GM19043 (cell line): Measurements from ENCODE around the gene CDC14A.

ENCODE experiments used
- ATAC-seq: cut with Tn5 transposase; IDR thresholded peaks from one replicate; pipeline ENCODE4 v1.9.1; 2021; ENCODE audit warnings: low read depth; ENCODE audit not compliant: unreplicated experiment

Gene CDC14A

GRCh38 chr1:100479620-100480338, 127.5 kb downstream of the CDC14A start:
- ATAC-seq, result no peak

GRCh38 chr1:100481303-100481702, 129.0 kb downstream of the CDC14A start:
- no peak for ATAC-seq

DNA sequence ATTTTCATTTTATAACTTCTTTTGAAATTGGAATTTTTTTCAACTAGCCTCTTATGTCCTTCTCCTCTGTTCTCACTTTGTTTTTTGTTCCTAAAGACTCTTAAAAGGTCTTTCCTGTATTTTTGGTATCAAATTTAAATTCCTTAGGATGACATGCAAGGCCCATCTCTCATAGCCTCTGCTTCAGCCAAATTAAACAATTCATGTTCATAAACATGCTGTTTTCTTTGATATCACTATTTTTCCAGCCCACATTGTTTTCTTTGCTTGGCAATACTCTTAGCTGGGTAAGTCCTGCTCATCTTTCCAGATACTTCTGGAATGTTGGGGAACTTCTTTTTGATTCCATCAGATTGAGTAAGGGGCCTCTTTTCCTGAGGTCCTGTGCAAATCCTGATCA, 129.9 kb downstream of the CDC14A start:
- no peak for ATAC-seq

GRCh38 chr1:100482748-100483147, 130.4 kb downstream of the CDC14A start:
- no peak for ATAC-seq

DNA sequence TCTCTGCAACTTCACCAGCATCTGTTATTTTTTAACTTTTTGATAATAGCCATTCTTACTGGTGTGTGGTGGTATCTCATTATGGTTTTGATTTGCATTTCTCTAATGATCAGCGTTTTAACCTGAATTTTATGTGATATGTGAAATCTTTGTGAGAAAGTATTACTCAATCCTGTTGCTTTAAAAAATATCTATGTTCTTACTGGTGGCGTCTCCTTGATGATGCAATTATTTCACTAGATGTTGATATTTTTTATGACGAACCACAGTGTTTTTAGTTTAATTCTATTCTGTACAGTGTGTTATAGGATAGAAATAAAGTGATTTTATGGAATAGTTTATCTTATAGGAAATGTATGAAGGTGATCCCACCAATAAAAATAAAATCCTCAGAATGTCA, 130.9 kb downstream of the CDC14A start:
- ATAC-seq, result no peak

GRCh38 chr1:100485855-100486258, 133.6 kb downstream of the CDC14A start:
- ATAC-seq, result no peak

DNA sequence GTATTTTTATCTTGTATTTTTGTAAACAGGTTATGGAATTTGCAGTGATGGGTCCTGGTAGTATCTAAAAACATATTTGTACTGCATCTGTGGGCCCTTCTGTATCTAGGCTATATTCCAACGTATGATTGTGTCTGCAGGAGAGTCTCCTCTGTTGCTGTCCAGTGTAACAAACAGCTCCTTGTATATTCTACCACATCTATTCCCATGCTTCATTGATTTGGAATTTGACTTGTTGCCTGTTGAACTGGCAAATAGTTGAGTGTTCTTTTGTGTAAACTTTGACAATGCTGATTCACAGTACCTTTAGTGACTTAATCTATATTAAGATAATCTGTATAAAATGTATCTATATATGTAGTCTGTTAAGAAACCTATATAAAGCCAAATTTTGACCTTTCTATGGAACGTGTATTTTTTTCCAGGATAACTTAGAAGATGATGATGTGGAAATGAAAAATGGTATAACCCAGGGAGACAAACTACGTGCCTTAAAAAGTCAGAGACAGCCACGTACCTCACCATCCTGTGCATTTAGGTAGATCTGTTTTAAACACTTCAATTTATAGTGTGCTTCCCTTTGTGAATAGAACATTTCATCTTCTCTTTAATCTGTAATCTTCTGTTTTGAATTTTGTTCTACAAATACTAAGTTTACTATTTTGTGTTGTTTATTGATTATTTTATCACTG, 142.2 kb downstream of the CDC14A start:
- ATAC-seq, result no peak

- ATAC-seq, result no peak
Observed at GRCh38 chr1:100496896-100497295, 144.6 kb downstream of the CDC14A start.

- no peak for ATAC-seq
Observed at GRCh38 chr1:100497796-100498195, 145.5 kb downstream of the CDC14A start.

GRCh38 chr1:100499194-100499811, 147.0 kb downstream of the CDC14A start:
- no peak for ATAC-seq

- ATAC-seq, result no peak
Observed at GRCh38 chr1:100502052-100502792, 149.9 kb downstream of the CDC14A start.

- no peak for ATAC-seq
Observed at GRCh38 chr1:100506217-100506616, 153.9 kb downstream of the CDC14A start.

- no peak for ATAC-seq
Observed at GRCh38 chr1:100510451-100510850, 158.1 kb downstream of the CDC14A start.

DNA sequence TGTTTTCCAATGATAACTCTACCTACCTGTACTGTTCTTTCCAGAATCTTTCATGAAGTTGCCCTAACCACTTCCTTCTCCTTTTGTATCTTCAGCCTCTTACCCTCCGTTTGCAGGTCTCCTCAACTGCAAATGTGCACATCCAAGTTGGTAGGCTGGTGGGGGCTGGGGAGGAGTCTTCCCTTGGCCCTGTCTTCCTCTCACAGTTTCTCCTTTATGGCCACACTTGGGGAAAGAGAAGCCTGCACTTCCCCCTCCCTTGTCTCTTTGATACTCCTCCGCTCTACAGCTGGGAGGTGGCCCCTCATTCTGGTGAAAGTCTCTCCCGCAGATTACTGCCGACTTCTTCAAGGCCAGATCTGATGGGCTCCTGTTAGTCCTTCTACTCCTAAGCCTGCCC, 158.8 kb downstream of the CDC14A start:
- ATAC-seq, result no peak

DNA sequence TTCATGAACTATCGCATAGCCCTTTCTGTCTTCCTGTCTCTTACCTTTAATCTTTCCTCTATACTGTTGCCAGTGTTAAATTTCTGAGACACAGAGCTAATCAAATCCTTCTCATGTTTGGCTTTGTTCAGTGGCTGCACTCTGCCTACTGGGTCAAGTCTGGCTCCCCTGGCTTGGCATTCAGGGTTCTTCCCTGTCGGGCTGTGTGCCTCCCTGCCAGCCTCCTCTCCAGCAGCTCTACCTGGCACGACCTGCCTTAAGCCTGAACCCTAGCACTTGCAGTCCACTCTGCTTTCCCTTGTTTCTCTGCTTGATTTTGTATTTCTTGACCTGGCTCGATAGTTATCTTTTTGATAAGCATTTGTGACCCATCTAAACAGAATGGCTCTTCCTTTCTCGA, 159.5 kb downstream of the CDC14A start:
- ATAC-seq, result no peak

GRCh38 chr1:100512803-100513352, 160.6 kb downstream of the CDC14A start:
- no peak for ATAC-seq

- ATAC-seq, result no peak
Observed at GRCh38 chr1:100516857-100517256, 164.6 kb downstream of the CDC14A start.

DNA sequence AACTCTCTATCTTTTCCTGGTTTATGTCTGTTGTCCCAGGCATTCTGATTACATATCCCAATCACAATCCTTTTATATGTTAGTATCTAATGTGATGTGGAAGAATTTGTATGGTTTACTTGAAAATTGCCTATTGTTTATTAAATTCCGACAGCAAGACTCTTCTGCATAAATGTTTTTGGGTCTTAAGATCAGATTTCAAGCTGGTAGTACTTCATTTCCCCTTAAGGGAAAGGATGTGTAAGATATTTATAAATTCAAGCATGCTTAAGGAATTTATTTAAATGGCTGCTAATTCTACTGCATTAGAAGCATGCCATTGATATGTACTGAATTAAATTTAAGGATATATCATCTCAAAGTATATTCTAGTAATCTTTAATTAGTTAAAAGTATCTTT, 165.2 kb downstream of the CDC14A start:
- ATAC-seq, result no peak

GRCh38 chr1:100518023-100518422, 165.7 kb downstream of the CDC14A start:
- no peak for ATAC-seq

DNA sequence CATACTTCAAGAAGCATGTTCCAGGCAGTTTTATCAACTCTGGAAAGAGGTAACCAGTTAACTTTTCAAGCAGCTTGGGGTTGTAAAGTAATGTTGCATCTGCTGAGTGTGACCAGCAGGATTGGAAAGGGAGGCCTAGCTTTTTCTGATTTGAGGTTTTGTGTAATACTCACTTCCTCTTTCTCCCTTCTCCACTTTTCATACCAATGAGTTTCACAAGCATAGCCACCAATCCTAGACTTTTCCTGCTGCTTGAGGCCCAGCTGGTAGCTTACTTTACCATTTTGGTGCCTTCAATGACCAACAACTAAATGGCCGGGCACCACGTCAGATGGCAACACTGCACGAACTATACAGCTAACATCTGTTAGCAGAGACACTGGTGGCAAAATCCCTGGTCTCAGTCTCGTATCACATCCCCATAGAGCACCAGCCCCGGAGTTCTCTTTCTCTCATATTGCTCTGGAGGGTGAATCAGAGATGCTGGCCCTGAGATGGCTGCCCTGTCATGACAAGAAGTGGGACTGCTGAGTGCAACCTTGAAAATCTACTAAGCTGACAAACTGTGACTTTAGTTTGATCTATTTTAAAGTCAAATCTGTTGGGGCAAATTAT, 170.8 kb downstream of the CDC14A start:
- peak; percentile 91 for ATAC-seq
